ENCODE data around the gene TBATA.

Gene TBATA

GRCh38 chr10:70809011-70809611 is 23.9 kb upstream of the TBATA start:
- no peak for DNase-seq (ENCODE audit: low read depth)

GRCh38 chr10:70807556-70807955 is 22.4 kb upstream of the TBATA start:
- DNase-seq (ENCODE audit: low read depth): no peak

GRCh38 chr10:70806841-70807240 is 21.7 kb upstream of the TBATA start:
- no peak for DNase-seq (ENCODE audit: low read depth)

- DNase-seq (ENCODE audit: low read depth): no peak
Observed at GRCh38 chr10:70805619-70806215, 20.5 kb upstream of the TBATA start.

- DNase-seq (ENCODE audit: low read depth): no peak
Observed at GRCh38 chr10:70804421-70804808, 19.2 kb upstream of the TBATA start.

- DNase-seq (ENCODE audit: low read depth): no peak
Observed at GRCh38 chr10:70803775-70804420, 18.7 kb upstream of the TBATA start.

GRCh38 chr10:70801854-70802253 is 16.7 kb upstream of the TBATA start:
- DNase-seq (ENCODE audit: low read depth): no peak

- DNase-seq (ENCODE audit: low read depth): no peak
Observed at GRCh38 chr10:70799124-70799523, 13.9 kb upstream of the TBATA start.

- DNase-seq (ENCODE audit: low read depth): no peak
Observed at GRCh38 chr10:70797840-70798239, 12.7 kb upstream of the TBATA start.

- DNase-seq (ENCODE audit: low read depth): no peak
Observed at GRCh38 chr10:70795613-70796012, 10.4 kb upstream of the TBATA start.

- DNase-seq (ENCODE audit: low read depth): no peak
Observed at GRCh38 chr10:70791386-70792039, 6.3 kb upstream of the TBATA start.

- DNase-seq (ENCODE audit: low read depth): no peak
Observed at GRCh38 chr10:70786799-70787415, 1.7 kb upstream of the TBATA start.

- no peak for DNase-seq (ENCODE audit: low read depth)
Observed at GRCh38 chr10:70784471-70784870, 706 bp downstream of the TBATA start.

- DNase-seq (ENCODE audit: low read depth): no peak
Observed at GRCh38 chr10:70784016-70784415, 1.2 kb downstream of the TBATA start.

GRCh38 chr10:70782746-70783680 is 2.2 kb downstream of the TBATA start:
- DNase-seq (ENCODE audit: low read depth): no peak

- DNase-seq (ENCODE audit: low read depth): no peak
Observed at GRCh38 chr10:70782086-70782745, 3.0 kb downstream of the TBATA start.

- no peak for DNase-seq (ENCODE audit: low read depth)
Observed at GRCh38 chr10:70781461-70782051, 3.6 kb downstream of the TBATA start.

GRCh38 chr10:70780772-70781171 is 4.4 kb downstream of the TBATA start:
- DNase-seq (ENCODE audit: low read depth): no peak

- no peak for DNase-seq (ENCODE audit: low read depth)
Observed at GRCh38 chr10:70780370-70780760, 4.8 kb downstream of the TBATA start.

GRCh38 chr10:70779511-70780369 is 5.4 kb downstream of the TBATA start:
- no peak for DNase-seq (ENCODE audit: low read depth)
